ENCODE data around the gene TUBD1. TPM values are rescaled to one million over a fixed set of nuclear protein-coding genes. Genes with fewer than 3 reads are reported as not detected.

TUBD1 gene
- total and polyA plus RNA-seq, 2 of the 13 experiments (the other 11 are each of a cell fraction or from before 2014, with no cell fraction given), result 18.2 to 25.9 TPM

DNA sequence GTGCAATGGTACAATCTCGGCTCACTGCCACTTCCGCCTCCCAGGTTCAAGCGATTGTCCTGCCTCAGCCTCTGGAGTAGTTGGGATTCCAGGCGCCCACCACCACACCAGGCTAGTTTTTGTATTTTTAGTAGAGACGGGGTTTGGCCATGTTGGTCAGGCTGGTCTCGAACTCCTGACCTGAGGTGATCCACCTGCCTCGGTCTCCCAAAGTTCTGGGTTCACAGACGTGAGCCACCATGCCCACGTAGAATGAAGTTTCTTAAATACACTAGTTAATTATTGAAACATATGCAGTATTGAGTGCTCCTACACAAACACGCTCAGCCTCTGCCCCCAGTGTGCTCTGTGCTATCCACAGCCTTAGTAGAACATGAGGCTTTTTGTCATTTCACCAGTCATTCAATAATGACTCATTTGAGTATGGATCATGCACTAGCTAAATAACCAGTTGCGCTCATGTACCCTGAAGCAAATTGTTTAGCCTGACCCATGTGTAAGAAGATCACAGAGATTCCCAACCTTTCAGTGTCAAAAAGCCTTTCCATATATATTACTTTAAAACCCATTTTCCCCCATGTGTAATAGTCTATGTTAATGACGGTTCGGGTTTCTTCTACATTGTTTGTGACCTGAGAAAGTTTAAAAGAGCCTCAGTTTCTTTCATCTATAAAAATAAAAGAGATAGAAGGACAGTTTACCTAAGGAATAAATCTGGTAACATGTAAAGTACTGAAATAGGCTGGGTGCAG, 49.7 kb downstream of the TUBD1 start (continued):
- TF ChIP-seq ZBED4 (CRISPR knock-in tag; IDR thresholded peaks at IDR 0.05; ENCODE audit: borderline replicate concordance), result no peak
- no peak for TF ChIP-seq ZNF282 (IDR thresholded peaks at IDR 0.05; ENCODE audit: partially characterized antibody)
- peak; percentile 75 for TF ChIP-seq POLR2G (IDR thresholded peaks at IDR 0.05; ENCODE audit: low read depth, low read length)
- TF ChIP-seq ZNF576 (CRISPR knock-in tag; IDR thresholded peaks at IDR 0.05), result no peak
- TF ChIP-seq ZFP36L1 (CRISPR knock-in tag; IDR thresholded peaks at IDR 0.05), result peak; percentile 97
- no peak for TF ChIP-seq ZNF234 (CRISPR knock-in tag; conservative IDR thresholded peaks at IDR 0.05)
- peak; percentile 75 for TF ChIP-seq GATA4 (IDR thresholded peaks at IDR 0.05; ENCODE audit: borderline replicate concordance, low read depth)
- TF ChIP-seq, protein P1, sequence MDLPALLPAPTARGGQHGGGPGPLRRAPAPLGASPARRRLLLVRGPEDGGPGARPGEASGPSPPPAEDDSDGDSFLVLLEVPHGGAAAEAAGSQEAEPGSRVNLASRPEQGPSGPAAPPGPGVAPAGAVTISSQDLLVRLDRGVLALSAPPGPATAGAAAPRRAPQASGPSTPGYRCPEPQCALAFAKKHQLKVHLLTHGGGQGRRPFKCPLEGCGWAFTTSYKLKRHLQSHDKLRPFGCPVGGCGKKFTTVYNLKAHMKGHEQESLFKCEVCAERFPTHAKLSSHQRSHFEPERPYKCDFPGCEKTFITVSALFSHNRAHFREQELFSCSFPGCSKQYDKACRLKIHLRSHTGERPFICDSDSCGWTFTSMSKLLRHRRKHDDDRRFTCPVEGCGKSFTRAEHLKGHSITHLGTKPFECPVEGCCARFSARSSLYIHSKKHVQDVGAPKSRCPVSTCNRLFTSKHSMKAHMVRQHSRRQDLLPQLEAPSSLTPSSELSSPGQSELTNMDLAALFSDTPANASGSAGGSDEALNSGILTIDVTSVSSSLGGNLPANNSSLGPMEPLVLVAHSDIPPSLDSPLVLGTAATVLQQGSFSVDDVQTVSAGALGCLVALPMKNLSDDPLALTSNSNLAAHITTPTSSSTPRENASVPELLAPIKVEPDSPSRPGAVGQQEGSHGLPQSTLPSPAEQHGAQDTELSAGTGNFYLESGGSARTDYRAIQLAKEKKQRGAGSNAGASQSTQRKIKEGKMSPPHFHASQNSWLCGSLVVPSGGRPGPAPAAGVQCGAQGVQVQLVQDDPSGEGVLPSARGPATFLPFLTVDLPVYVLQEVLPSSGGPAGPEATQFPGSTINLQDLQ (CRISPR knock-in tag; IDR thresholded peaks at IDR 0.05), result peak; percentile 44
- 0 out of 2 replicates have a peak, but pooled peaks have one; percentile 9 for TF ChIP-seq ZNF772 (CRISPR knock-in tag; IDR thresholded peaks at IDR 0.05)
- peak; percentile 43; the same call in 1 of the 2 replicates for TF ChIP-seq DMAP1 (CRISPR knock-in tag; IDR thresholded peaks at IDR 0.05)
- no peak; the same call in 1 of the 2 replicates for TF ChIP-seq IRX3 (CRISPR knock-in tag; IDR thresholded peaks at IDR 0.05; ENCODE audit: borderline replicate concordance, low read depth)
- TF ChIP-seq ZNF441 (CRISPR knock-in tag; IDR thresholded peaks at IDR 0.05; ENCODE audit: borderline replicate concordance), result no peak; the same call in none of the 2 replicates
- peak; percentile 90; the same call in 1 of the 2 replicates for TF ChIP-seq ADNP (CRISPR knock-in tag; IDR thresholded peaks at IDR 0.05)
- TF ChIP-seq ZNF639 (CRISPR knock-in tag; conservative IDR thresholded peaks at IDR 0.05), result peak; percentile 19; the same call in 1 of the 2 replicates
- TF ChIP-seq ZNF24 (IDR thresholded peaks at IDR 0.05), result no peak
- no peak for TF ChIP-seq GLMP (CRISPR knock-in tag; IDR thresholded peaks at IDR 0.05; ENCODE audit: borderline replicate concordance)
- TF ChIP-seq, protein P2, sequence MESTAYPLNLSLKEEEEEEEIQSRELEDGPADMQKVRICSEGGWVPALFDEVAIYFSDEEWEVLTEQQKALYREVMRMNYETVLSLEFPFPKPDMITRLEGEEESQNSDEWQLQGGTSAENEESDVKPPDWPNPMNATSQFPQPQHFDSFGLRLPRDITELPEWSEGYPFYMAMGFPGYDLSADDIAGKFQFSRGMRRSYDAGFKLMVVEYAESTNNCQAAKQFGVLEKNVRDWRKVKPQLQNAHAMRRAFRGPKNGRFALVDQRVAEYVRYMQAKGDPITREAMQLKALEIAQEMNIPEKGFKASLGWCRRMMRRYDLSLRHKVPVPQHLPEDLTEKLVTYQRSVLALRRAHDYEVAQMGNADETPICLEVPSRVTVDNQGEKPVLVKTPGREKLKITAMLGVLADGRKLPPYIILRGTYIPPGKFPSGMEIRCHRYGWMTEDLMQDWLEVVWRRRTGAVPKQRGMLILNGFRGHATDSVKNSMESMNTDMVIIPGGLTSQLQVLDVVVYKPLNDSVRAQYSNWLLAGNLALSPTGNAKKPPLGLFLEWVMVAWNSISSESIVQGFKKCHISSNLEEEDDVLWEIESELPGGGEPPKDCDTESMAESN (CRISPR knock-in tag; conservative IDR thresholded peaks at IDR 0.05), result peak; percentile 92
- TF ChIP-seq NFYC (CRISPR knock-in tag; IDR thresholded peaks at IDR 0.05), result peak; percentile 40
